Kidney epithelial cell (primary cell): ENCODE data around the gene PRRC2C. TPM values are rescaled to one million over a fixed set of nuclear protein-coding genes. Genes with fewer than 3 reads are reported as not detected.

Experiments
- DNase-seq: peaks from one replicate; pipeline ENCODE4 v3.0.0-alpha.2; 2010; ENCODE audit warnings: low read depth
- H3K27me3 ChIP-seq: 2 replicates; pipeline ENCODE4 v1.6.0; 2011; ENCODE audit warnings: low read length; ENCODE audit not compliant: control insufficient read depth, insufficient read depth
- H3K36me3 ChIP-seq: 2 replicates; pipeline ENCODE4 v1.5.1; 2011; ENCODE audit warnings: low read length; ENCODE audit not compliant: control insufficient read depth, insufficient read depth
- H3K4me3 ChIP-seq: 2 replicates; pipeline ENCODE4 v1.5.1; 2011; ENCODE audit warnings: low read depth, mild to moderate bottlenecking, control low read depth, low read length
- CTCF ChIP-seq: IDR thresholded peaks from 2 replicates; pipeline ENCODE4 v1.5.1; 2011; ENCODE audit warnings: mild to moderate bottlenecking, moderate library complexity, low read length, control low read depth, inconsistent platforms; ENCODE audit not compliant: insufficient read depth, poor library complexity, severe bottlenecking
- total RNA-seq: library from RNA; depleted of rRNA; stranded (reverse); fragments of >200 nt; gene quantifications from 2 replicates; pipeline ENCODE4 v1.2.3, GENCODE V29; 2015

Gene PRRC2C
- total RNA-seq, 1 donor from 2014 or later = 95.3 TPM

GRCh38 chr1:171581226-171581625, 95.9 kb downstream of the PRRC2C start:
- DNase-seq = no peak
- Histone ChIP-seq H3K36me3 (peaks cover 3% of the 10 kb centered on the region), H3K27me3 (no peaks in the 10 kb centered on the region), H3K4me3 (no peak overlapping the region)
- TF ChIP-seq CTCF = no peak

GRCh38 chr1:171581766-171582165, 96.4 kb downstream of the PRRC2C start:
- DNase-seq = no peak
- Histone ChIP-seq H3K36me3 (peaks cover 3% of the 10 kb centered on the region), H3K27me3 (no peaks in the 10 kb centered on the region), H3K4me3 (no peak overlapping the region)
- no peak for TF ChIP-seq CTCF

GRCh38 chr1:171582589-171582988, 97.3 kb downstream of the PRRC2C start:
- TF ChIP-seq CTCF = no peak
- DNase-seq = no peak
- Histone ChIP-seq H3K4me3 (no peak overlapping the region), H3K27me3 (no peaks in the 10 kb centered on the region), H3K36me3 (peaks cover 3% of the 10 kb centered on the region)

GRCh38 chr1:171583591-171584201, 98.4 kb downstream of the PRRC2C start:
- Histone ChIP-seq H3K27me3 (no peaks in the 10 kb centered on the region), H3K36me3 (no peaks in the 10 kb centered on the region), H3K4me3 (no peak overlapping the region)
- DNase-seq = no peak
- no peak for TF ChIP-seq CTCF

GRCh38 chr1:171585715-171586114, 100.4 kb downstream of the PRRC2C start:
- H3K4me3 ChIP-seq = no peak overlapping the region
- no peak for TF ChIP-seq CTCF
- DNase-seq = no peak
- H3K27me3 ChIP-seq = no peaks in the 10 kb centered on the region
- no peaks in the 10 kb centered on the region for H3K36me3 ChIP-seq

- TF ChIP-seq CTCF = no peak
- Histone ChIP-seq H3K4me3 (no peak overlapping the region), H3K36me3 (no peaks in the 10 kb centered on the region), H3K27me3 (no peaks in the 10 kb centered on the region)
- no peak for DNase-seq
Observed at GRCh38 chr1:171588230-171588629, 102.9 kb downstream of the PRRC2C start.
